K562 (cell line): ENCODE data around the gene DPP8. TPM values are rescaled to one million over a fixed set of nuclear protein-coding genes. Genes with fewer than 3 reads are reported as not detected.
A peak's percentile ranks its signal among the peaks of the same experiment; 100 is the strongest.

Experiments used
- ATAC-seq: fragments of 200-7000 bp; cut with Tn5 transposase; 3 replicates; pipeline ENCODE4 v1.9.1; 2020; ENCODE audit warnings: moderate library complexity
- BruUV-seq: library from RNA; stranded (reverse); fragments of 400-500 nt; replicated peaks from 2 replicates; lab custom pipeline; 2021; lab: Mats Ljungman, UMichigan
- CTCF ChIA-PET: fragments of 300-600 bp; formaldehyde crosslinking; extraction: SDS; loops from one replicate; lab custom pipeline; 2021; ENCODE audit warnings: low intra/inter-chr PET ratio; lab: Yijun Ruan, JAX
- POLR2A ChIA-PET: fragments of 300-600, 350-650 bp; sonication (Branson Sonifier 250); formaldehyde crosslinking; extraction: SDS; loops from one replicate; lab custom pipeline; 2021; ENCODE audit warnings: antibody characterized with exemption, inconsistent platforms; lab: Yijun Ruan, JAX
- DNase-seq, 4 experiments: peaks; one replicate each; pipeline versions ENCODE4 v3.0.0 to v3.0.0-alpha.2; 2011 to 2018; ENCODE audit warnings: low spot score in 3 of 4, mixed read lengths in 3 of 4; ENCODE audit errors: extremely low read depth in 1 of 4
- FAIRE-seq: peaks from 2 replicates; lab custom pipeline; 2011; peaks lifted over from hg19 to GRCh38; lab: Jason Lieb, UNC
- H2AFZ ChIP-seq: 2 replicates; pipeline ENCODE4 v1.6.0; 2011; ENCODE audit warnings: low read depth, low read length, control low read depth, inconsistent platforms
- H3K27ac ChIP-seq: fragments of 200-600 bp; 3 replicates; pipeline ENCODE4 v1.8.0; 2011; ENCODE audit warnings: low read depth, mild to moderate bottlenecking, control low read depth, inconsistent platforms, low read length, moderate library complexity, mixed read lengths; ENCODE audit errors: extremely low read depth
- H3K27me3 ChIP-seq, 2 experiments: fragments of 300-600 bp in 1 of 2; 2 replicates in 1 of 2; 3 replicates in 1 of 2; pipeline versions ENCODE4 v1.6.0 to v1.8.0; 2011; ENCODE audit warnings: inconsistent platforms in 2 of 2, low read length in 2 of 2, mild to moderate bottlenecking in 1 of 2, mixed read lengths in 1 of 2, moderate library complexity in 1 of 2; ENCODE audit not compliant: control insufficient read depth in 2 of 2, insufficient read depth in 2 of 2
- H3K36me3 ChIP-seq: fragments of 300-600 bp; 3 replicates; pipeline ENCODE4 v1.8.0; 2011; ENCODE audit warnings: mild to moderate bottlenecking, low read length, inconsistent platforms; ENCODE audit not compliant: control insufficient read depth, insufficient read depth
- H3K4me1 ChIP-seq, 2 experiments: fragments of 200-600 bp in 1 of 2; replicated peaks in 1 of 2; 2 replicates in 1 of 2; 3 replicates in 1 of 2; pipeline versions ENCODE4 v1.5.1 to v1.8.0; 2011; ENCODE audit warnings: inconsistent platforms in 2 of 2, low read length in 2 of 2, mild to moderate bottlenecking in 1 of 2, mixed read lengths in 1 of 2, moderate library complexity in 1 of 2; ENCODE audit not compliant: control insufficient read depth in 2 of 2, insufficient read depth in 2 of 2
- H3K4me2 ChIP-seq: 2 replicates; pipeline ENCODE4 v1.6.1; 2011; ENCODE audit warnings: low read length, control low read depth, inconsistent platforms, mixed read lengths; ENCODE audit not compliant: insufficient read depth
- H3K4me3 ChIP-seq: fragments of 200-600 bp; sonication (generic), shearing (Covaris generic); 2 replicates; pipeline ENCODE4 v1.5.1; 2016; ENCODE audit warnings: control low read depth, inconsistent platforms
- H3K79me2 ChIP-seq: fragments of 200-600 bp; 3 replicates; pipeline ENCODE4 v1.8.0; 2011; ENCODE audit warnings: low read length, inconsistent platforms; ENCODE audit not compliant: control insufficient read depth, insufficient read depth
- H3K9ac ChIP-seq, 2 experiments: 2 replicates each; pipeline versions ENCODE4 v1.6.0 to v1.6.1; 2011; ENCODE audit warnings: low read depth in 2 of 2, low read length in 2 of 2, control low read depth in 1 of 2, inconsistent platforms in 1 of 2, mild to moderate bottlenecking in 1 of 2, mixed read lengths in 1 of 2; ENCODE audit not compliant: insufficient read depth in 1 of 2
- H3K9me1 ChIP-seq: one replicate; pipeline ENCODE4 v1.6.0; 2011; ENCODE audit warnings: inconsistent platforms, mild to moderate bottlenecking, low read length, moderate library complexity; ENCODE audit not compliant: control insufficient read depth, insufficient read depth
- H3K9me3 ChIP-seq: replicated peaks from 2 replicates; pipeline ENCODE4 v1.5.1; 2011; ENCODE audit warnings: low read depth, low read length, inconsistent platforms; ENCODE audit not compliant: control insufficient read depth, insufficient read depth
- H4K20me1 ChIP-seq: replicated peaks from 2 replicates; pipeline ENCODE4 v1.6.1; 2011; ENCODE audit warnings: low read length, inconsistent platforms, mixed read lengths; ENCODE audit not compliant: control insufficient read depth, insufficient read depth
- EGR1 ChIP-seq: fragments of 450-650 bp; conservative IDR thresholded peaks from 2 replicates; pipeline ENCODE4 v1.6.1; 2017; ENCODE audit warnings: mild to moderate bottlenecking
- NELFE ChIP-seq: IDR thresholded peaks from 2 replicates; pipeline ENCODE4 v1.6.1; 2011; ENCODE audit warnings: mild to moderate bottlenecking; ENCODE audit not compliant: insufficient read depth, insufficient read length
- WGBS: fragments of 100-300 bp; shearing (Covaris generic); methylation state at CpG from one replicate; pipeline ENCODE4 v1.1.6; 2016; ENCODE audit warnings: low coverage, mixed read lengths; ENCODE audit not compliant: insufficient coverage; ENCODE audit errors: missing lambda C conversion rate; 5-methylcytosine and 5-hydroxymethylcytosine counted together
- in situ Hi-C: fragments of 300-500 bp; cut with MboI; formaldehyde crosslinking; loops from 4 replicates; pipeline ENCODE4 v1.15.0; 2018; ENCODE audit warnings: inconsistent platforms, mixed read lengths
- intact Hi-C: fragments of 100-400 bp; cut with micrococcal nuclease; formaldehyde crosslinking; loops from 2 replicates; pipeline ENCODE4 v1.14.2; 2022
- polyA plus RNA-seq, 8 experiments: library from polyadenylated mRNA; depleted of rRNA in 4 of 8; stranded (reverse) in 5 of 8; unstranded in 3 of 8; fragments of >200 nt; fragmentation: Nextera tagmentation in 2 of 8; fragmentation: Illumina TruSeq in 1 of 8; extraction: Ambion mirVana in 2 of 8; extraction: Trizol in 1 of 8; gene quantifications; 2 replicates each; pipeline versions ENCODE4 v1.2.1 to v1.2.3, GENCODE V29; 2011 to 2014; ENCODE audit warnings: inconsistent platforms in 1 of 8, missing spikeins in 1 of 8
- total RNA-seq, 7 experiments: library from RNA; depleted of rRNA in 6 of 7; stranded (reverse); fragments of >200 nt in 6 of 7; fragmentation: Illumina TruSeq in 2 of 7; extraction: Trizol in 2 of 7; gene quantifications; 2 replicates each; pipeline versions ENCODE4 v1.2.1 to v1.2.3, GENCODE V29; 2011 to 2021; ENCODE audit warnings: low replicate concordance in 1 of 7

DPP8 gene
- total and polyA plus RNA-seq, 9 of the 15 experiments (the other 6 are each of a cell fraction or from before 2014, with no cell fraction given), result 5.5 to 36.7 (median 20.7) TPM

DNA sequence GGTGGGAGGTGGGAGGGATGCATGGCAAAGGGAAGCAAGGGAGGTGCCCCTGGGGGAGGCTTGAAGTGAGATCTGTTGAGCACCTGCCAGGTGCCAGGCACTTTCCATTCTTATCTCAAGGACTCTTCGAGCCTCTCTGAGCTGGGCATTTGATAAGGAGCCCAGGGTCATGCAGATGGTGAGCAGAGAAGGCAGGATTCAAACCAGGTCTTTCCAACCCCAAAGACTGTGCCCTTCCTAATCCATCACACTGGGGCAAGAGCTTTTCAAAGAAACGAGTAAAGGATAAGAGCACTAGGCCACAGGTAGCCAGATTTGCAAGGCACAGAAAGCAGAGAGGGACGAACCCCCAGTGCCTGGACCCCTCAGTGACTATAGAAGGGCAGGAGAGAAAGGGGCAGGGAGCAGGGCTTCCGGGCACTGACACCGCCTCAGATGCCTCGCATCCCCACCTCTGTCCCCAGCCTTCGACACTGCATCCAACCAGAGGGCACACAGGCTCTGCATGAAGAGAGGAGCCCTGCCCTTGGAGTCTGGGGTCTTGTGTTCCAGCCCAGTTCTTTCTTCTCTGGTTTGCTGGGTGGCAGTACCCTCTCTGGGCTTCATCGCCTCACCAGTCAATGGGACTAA lies 115.8 kb downstream of the DPP8 start:
- CTCF ChIA-PET, result interaction anchor here (2.0 to 2.6 kb wide), 2 partner anchors 17 to 83 kb away, joined by 6 to 16 read pairs; no protein-coding TSS in a partner anchor
- Histone ChIP-seq H4K20me1 (no peaks in the 10 kb centered on the region), H3K4me2 (no peak overlapping the region), H3K27me3 (peaks cover 18 to 44% of the 10 kb centered on the region in 2 experiments), H3K4me1 (peaks cover 4 to 8% of the 10 kb centered on the region in 2 experiments; a peak in 3 of 5 replicates), H3K36me3 (no peaks in the 10 kb centered on the region), H3K27ac (no peak overlapping the region), H3K9me3 (no peaks in the 10 kb centered on the region)
- ATAC-seq, result peak; percentile 6; the same call in 1 of the 3 replicates
- in situ Hi-C loops, result no loop called here
- no TSS peak for BruUV-seq
- no peak for DNase-seq
- WGBS, result 35% methylated on average over 7 of the region's 8 CpGs
- FAIRE-seq, result no peak
- intact Hi-C loops, result loop anchor here (5.0 to 10.0 kb wide), 2 partner anchors 84 to 173 kb away; no protein-coding TSS in a partner anchor
- TF ChIP-seq EGR1, result peak; percentile 72
- no peak for TF ChIP-seq NELFE
- TF ChIP-seq, all 486 proteins: peak for 1
- no peaks in the 10 kb centered on the region for H3K9me1 ChIP-seq
- POLR2A ChIA-PET, result interaction anchor here (0.6 to 2.2 kb wide), 2 partner anchors 97 to 591 kb away, joined by 3 to 9 read pairs; partner anchors contain the start of gene RNU5B-1
- no peak overlapping the region for H3K4me3 ChIP-seq
- no peak overlapping the region for H2AFZ ChIP-seq
- no peaks in the 10 kb centered on the region for H3K79me2 ChIP-seq
- H3K9ac ChIP-seq, result no peak overlapping the region
